ENCODE measurements around the gene GCHFR. TPM values are rescaled to one million over a fixed set of nuclear protein-coding genes. Genes with fewer than 3 reads are reported as not detected.
A peak's percentile ranks its signal among the peaks of the same experiment; 100 is the strongest.

Gene GCHFR
- total RNA-seq: 10 to 100 TPM; 22.5 to 58.5 (median 46.5) TPM

- peak; percentile 26 to 63 (median 37) for TF ChIP-seq CTCF (IDR thresholded peaks at IDR 0.05)
- no peak for TF ChIP-seq EP300 (IDR thresholded peaks at IDR 0.05; ENCODE audit: low read depth)
- TF ChIP-seq POLR2AphosphoS5 (IDR thresholded peaks at IDR 0.05): peak; percentile 82 to 87 (median 82)
- TF ChIP-seq POLR2A (IDR thresholded peaks at IDR 0.05): peak; percentile 71
- WGBS, 2 donors (ENCODE audit: low coverage in 1 of 2): 0% methylated on average over 48 of the region's 75 CpGs; no CpG with 5 or more reads in 1 of the 2 donors
- peak; percentile 90 for DNase-seq
- Histone ChIP-seq H3K27me3 (no peaks in the 10 kb centered on the region), H3K9me3 (no peaks in the 10 kb centered on the region), H3K27ac (peak within 1 kb of the TSS; percentile 85 to 89 (median 86)), H3K4me1 (peaks cover 11 to 55% (median 43%) of the 10 kb centered on the region in 4 donors), H3K36me3 (no peaks in the 10 kb centered on the region), H3K4me3 (peak within 1 kb of the TSS; percentile 39 to 62 (median 46))
- intact Hi-C loops (cut with DNase I; ENCODE audit: low total_unique reads) (no loop called here), in situ Hi-C loops (cut with MboI; ENCODE audit: low pct_ligation_motif_present in 1 of 4, low pct_unique_long_range_greater_than_20kb in 1 of 4, low sequenced_read_pairs in 3 of 4) (loop anchor here in 1 of 4 donors (25.0 kb wide), 1 partner anchor 177 kb away; the partner anchor contains the start of gene KNL1)
Measured at GRCh38 chr15:40763801-40764628, at the start of gene GCHFR. GCHFR (plus strand) TSS chr15:40764068; CDS start chr15:40764181, 113 bp downstream.

- Histone ChIP-seq H3K4me1 (no peaks in the 10 kb centered on the region), H3K4me3 (no peak overlapping the region), H3K27me3 (no peaks in the 10 kb centered on the region), H3K36me3 (no peaks in the 10 kb centered on the region), H3K27ac (no peak overlapping the region), H3K9me3 (no peaks in the 10 kb centered on the region)
- in situ Hi-C loops (cut with MboI; ENCODE audit: low pct_ligation_motif_present in 1 of 4, low pct_unique_long_range_greater_than_20kb in 1 of 4, low sequenced_read_pairs in 3 of 4): no loop called here
- no peak for DNase-seq
- 49 to 92% methylated on average over 2 of the region's 2 CpGs for WGBS, 2 donors (ENCODE audit: low coverage in 1 of 2)
- intact Hi-C loops (cut with DNase I; ENCODE audit: low total_unique reads): no loop called here
- TF ChIP-seq POLR2A (IDR thresholded peaks at IDR 0.05): no peak
- TF ChIP-seq EP300 (IDR thresholded peaks at IDR 0.05; ENCODE audit: low read depth): no peak
- TF ChIP-seq POLR2AphosphoS5 (IDR thresholded peaks at IDR 0.05): no peak
- TF ChIP-seq CTCF (IDR thresholded peaks at IDR 0.05): no peak
Measured at GRCh38 chr15:40714144-40714543, 49.7 kb upstream of the GCHFR start.

- in situ Hi-C loops (cut with MboI; ENCODE audit: low pct_ligation_motif_present in 1 of 4, low pct_unique_long_range_greater_than_20kb in 1 of 4, low sequenced_read_pairs in 3 of 4): no loop called here
- H3K27ac ChIP-seq: no peak overlapping the region
- no peaks in the 10 kb centered on the region for H3K36me3 ChIP-seq
- H3K4me1 ChIP-seq: no peaks in the 10 kb centered on the region
- H3K9me3 ChIP-seq: no peaks in the 10 kb centered on the region
- H3K27me3 ChIP-seq: no peaks in the 10 kb centered on the region
- no peak for DNase-seq
- no peak overlapping the region for H3K4me3 ChIP-seq
- TF ChIP-seq POLR2A (IDR thresholded peaks at IDR 0.05): no peak
- no peak for TF ChIP-seq POLR2AphosphoS5 (IDR thresholded peaks at IDR 0.05)
- no peak for TF ChIP-seq EP300 (IDR thresholded peaks at IDR 0.05; ENCODE audit: low read depth)
- TF ChIP-seq CTCF (IDR thresholded peaks at IDR 0.05): no peak
- intact Hi-C loops (cut with DNase I; ENCODE audit: low total_unique reads): no loop called here
- WGBS, 2 donors (ENCODE audit: low coverage in 1 of 2): 75 to 84% methylated on average over 3 to 6 of the region's 6 CpGs
Measured at GRCh38 chr15:40716165-40716564, 47.7 kb upstream of the GCHFR start.

GRCh38 chr15:40721701-40722100 is 42.2 kb upstream of the GCHFR start:
- no peaks in the 10 kb centered on the region for H3K36me3 ChIP-seq
- intact Hi-C loops (cut with DNase I; ENCODE audit: low total_unique reads): no loop called here
- H3K27ac ChIP-seq: no peak overlapping the region
- in situ Hi-C loops (cut with MboI; ENCODE audit: low pct_ligation_motif_present in 1 of 4, low pct_unique_long_range_greater_than_20kb in 1 of 4, low sequenced_read_pairs in 3 of 4): no loop called here
- TF ChIP-seq EP300 (IDR thresholded peaks at IDR 0.05; ENCODE audit: low read depth) (no peak), POLR2A (IDR thresholded peaks at IDR 0.05) (no peak), CTCF (IDR thresholded peaks at IDR 0.05) (no peak), POLR2AphosphoS5 (IDR thresholded peaks at IDR 0.05) (no peak)
- H3K4me3 ChIP-seq: no peak overlapping the region
- H3K27me3 ChIP-seq: no peaks in the 10 kb centered on the region
- H3K4me1 ChIP-seq: no peaks in the 10 kb centered on the region
- no peak for DNase-seq
- no peaks in the 10 kb centered on the region for H3K9me3 ChIP-seq
- 86% methylated on average over 1 of the region's 1 CpG; no CpG with 5 or more reads in 1 of the 2 donors for WGBS, 2 donors (ENCODE audit: low coverage in 1 of 2)

Data from transverse colon (tissue), 4 donors.